GM23338 (cell line): ENCODE results near the gene CT47C1.

Source experiments
- CTCF ChIP-seq, 2 experiments: fragments of 200-600 bp in 1 of 2; sonication (generic) in 1 of 2; conservative IDR thresholded peaks; 2 replicates each; pipeline versions ENCODE4 v1.5.1 to v1.6.1; 2016 to 2017; ENCODE audit warnings: antibody characterized with exemption in 2 of 2, low read depth in 2 of 2, mild to moderate bottlenecking in 2 of 2, moderate library complexity in 1 of 2
- EZH2 ChIP-seq: fragments of 200-600 bp; sonication (generic); IDR thresholded peaks from one replicate; pipeline ENCODE4 v1.8.0; 2017; ENCODE audit warnings: antibody characterized with exemption, mild to moderate bottlenecking, low read depth; ENCODE audit not compliant: unreplicated experiment
- JUNB ChIP-seq: IDR thresholded peaks from one replicate; pipeline ENCODE4 v1.6.1; 2016; ENCODE audit warnings: antibody characterized with exemption; ENCODE audit not compliant: unreplicated experiment
- POLR2AphosphoS5 ChIP-seq: IDR thresholded peaks from 2 replicates; pipeline ENCODE4 v1.6.1; 2016; ENCODE audit warnings: antibody characterized with exemption, low read depth
- REST ChIP-seq: IDR thresholded peaks from one replicate; pipeline ENCODE4 v1.6.1; 2018; ENCODE audit warnings: antibody characterized with exemption; ENCODE audit not compliant: unreplicated experiment
- STAT1 ChIP-seq: IDR thresholded peaks from one replicate; pipeline ENCODE4 v1.6.1; 2016; ENCODE audit warnings: antibody characterized with exemption; ENCODE audit not compliant: unreplicated experiment

GRCh38 chrX:119069762-119070161 is 3.0 kb upstream of the CT47C1 start:
- TF ChIP-seq CTCF (conservative IDR thresholded peaks at IDR 0.05; ENCODE audit: low read depth in 2 of 2) (no peak), JUNB (no peak), EZH2 (no peak), POLR2AphosphoS5 (no peak), REST (no peak), STAT1 (no peak)
